Measurements from ENCODE around the gene APOL2.
A peak's percentile ranks its signal among the peaks of the same experiment; 100 is the strongest.
"Not testable (repeated sequence)": the region's sequence is repeated elsewhere in the genome, so short reads cannot be mapped to it uniquely, and the experiment has no call there.

APOL2 gene

GRCh38 chr22:36257948-36258670 is 18.8 kb upstream of the APOL2 start:
- in situ Hi-C loops (cut with HindIII; ENCODE audit: low pct_unique_long_range_greater_than_20kb, low sequenced_read_pairs), result no loop called here
- no peak for TF ChIP-seq JUND (IDR thresholded peaks at IDR 0.05; ENCODE audit: low read depth)
- DNase-seq (ENCODE audit: low read depth in 1 of 2, low spot score in 1 of 2), result no peak

DNA sequence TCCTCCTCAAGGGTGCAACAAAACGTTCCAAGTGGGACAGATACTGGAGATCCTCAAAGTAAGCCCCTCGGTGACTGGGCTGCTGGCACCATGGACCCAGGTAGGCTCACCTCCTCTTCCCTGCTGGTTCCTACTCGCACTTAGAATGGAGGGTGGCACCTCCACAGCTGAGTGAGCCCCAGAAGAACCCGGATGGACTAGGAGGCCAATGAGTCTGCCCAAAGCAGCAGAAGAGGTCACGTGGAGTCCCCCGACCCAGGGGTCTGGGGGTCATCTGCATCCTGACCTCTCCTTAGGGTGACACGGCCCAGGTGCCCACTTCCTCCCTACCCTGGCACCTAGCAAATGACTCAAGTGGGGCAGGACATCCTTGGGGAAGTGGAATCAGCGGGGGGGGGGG is 18.0 kb upstream of the APOL2 start:
- in situ Hi-C loops (cut with HindIII; ENCODE audit: low pct_unique_long_range_greater_than_20kb, low sequenced_read_pairs), result no loop called here
- no peak for DNase-seq (ENCODE audit: low read depth in 1 of 2, low spot score in 1 of 2)
- TF ChIP-seq JUND (IDR thresholded peaks at IDR 0.05; ENCODE audit: low read depth), result no peak

DNA sequence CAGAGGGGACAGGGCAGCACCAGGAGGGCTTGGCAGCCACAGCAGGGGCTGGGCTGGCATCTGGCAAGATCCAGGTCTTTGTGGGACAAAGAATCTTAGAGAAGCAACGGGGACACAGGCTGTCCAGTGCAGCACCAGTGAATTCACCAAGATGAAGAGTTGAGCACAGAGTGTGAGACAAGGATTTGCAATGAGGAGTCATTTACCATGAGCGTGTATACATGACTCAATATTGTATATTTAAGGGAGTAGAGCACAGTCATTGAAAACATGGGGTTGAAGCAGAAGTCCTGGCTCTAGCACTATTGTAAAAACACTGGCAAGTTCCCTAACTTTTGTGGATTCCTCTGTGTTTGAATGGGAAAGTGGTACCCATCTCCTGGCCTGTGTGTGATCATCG is 17.2 kb upstream of the APOL2 start:
- DNase-seq (ENCODE audit: low read depth in 1 of 2, low spot score in 1 of 2), result no peak
- in situ Hi-C loops (cut with HindIII; ENCODE audit: low pct_unique_long_range_greater_than_20kb, low sequenced_read_pairs), result no loop called here
- no peak for TF ChIP-seq JUND (IDR thresholded peaks at IDR 0.05; ENCODE audit: low read depth)

- in situ Hi-C loops (cut with HindIII; ENCODE audit: low pct_unique_long_range_greater_than_20kb, low sequenced_read_pairs); DNase-seq (ENCODE audit: low read depth in 1 of 2, low spot score in 1 of 2): not testable (repeated sequence)
Observed at GRCh38 chr22:36255572-36255971, 16.2 kb upstream of the APOL2 start.

- in situ Hi-C loops (cut with HindIII; ENCODE audit: low pct_unique_long_range_greater_than_20kb, low sequenced_read_pairs), result no loop called here
- DNase-seq (ENCODE audit: low read depth in 1 of 2, low spot score in 1 of 2), result no peak
- no peak for TF ChIP-seq JUND (IDR thresholded peaks at IDR 0.05; ENCODE audit: low read depth)
Observed at GRCh38 chr22:36253523-36254490, 14.5 kb upstream of the APOL2 start.

GRCh38 chr22:36252754-36253522 is 13.6 kb upstream of the APOL2 start, which contains the start of gene APOL1:
Gene APOL1, plus strand, starts transcription at chr22:36253133. Its CDS starts 1,823 bp downstream, at chr22:36254956.
- TF ChIP-seq JUND (IDR thresholded peaks at IDR 0.05; ENCODE audit: low read depth), result no peak
- DNase-seq (ENCODE audit: low read depth in 1 of 2, low spot score in 1 of 2), result peak; percentile 5 to 42

DNA sequence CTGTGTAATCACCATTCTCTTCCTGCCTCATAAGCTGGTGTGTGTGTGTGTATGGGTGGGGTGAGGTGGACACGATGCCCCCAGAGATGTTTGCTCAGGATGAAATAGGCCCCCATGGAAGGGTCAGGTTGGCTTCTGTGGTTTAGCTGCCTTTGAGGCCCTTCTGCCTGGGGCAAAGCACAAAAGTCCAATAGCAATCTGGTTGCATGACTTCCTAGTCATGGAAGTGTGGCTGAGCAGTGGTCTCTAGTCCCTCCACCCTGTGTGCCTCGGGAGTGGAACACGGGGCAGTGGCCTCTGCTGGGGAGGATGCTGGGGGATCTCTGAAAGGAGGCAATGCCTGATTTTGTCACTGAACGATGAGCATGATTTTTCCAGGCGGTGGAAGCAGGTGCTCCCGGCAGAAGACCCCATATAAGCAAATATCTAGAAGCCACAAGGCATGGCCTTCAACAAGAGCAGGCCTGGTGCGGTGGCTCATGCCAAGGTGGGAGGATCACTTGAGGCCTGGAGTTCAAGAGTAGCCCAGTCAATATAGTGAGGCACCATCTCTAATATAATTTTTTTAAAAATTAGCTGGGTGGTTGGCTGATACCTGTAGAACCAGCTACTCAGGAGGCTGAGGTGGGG is 12.8 kb upstream of the APOL2 start:
- DNase-seq (ENCODE audit: low read depth in 1 of 2, low spot score in 1 of 2); in situ Hi-C loops (cut with HindIII; ENCODE audit: low pct_unique_long_range_greater_than_20kb, low sequenced_read_pairs): not testable (repeated sequence)

More at GRCh38 chr22:36252754-36253522, 13.6 kb upstream of the APOL2 start, which contains the start of gene APOL1:
- in situ Hi-C loops (cut with HindIII; ENCODE audit: low pct_unique_long_range_greater_than_20kb, low sequenced_read_pairs), result no loop called here

- DNase-seq (ENCODE audit: low read depth in 1 of 2, low spot score in 1 of 2); in situ Hi-C loops (cut with HindIII; ENCODE audit: low pct_unique_long_range_greater_than_20kb, low sequenced_read_pairs): not testable (repeated sequence)
Observed at GRCh38 chr22:36250292-36250960, 11.1 kb upstream of the APOL2 start.

GRCh38 chr22:36249160-36249559 is 9.8 kb upstream of the APOL2 start:
- in situ Hi-C loops (cut with HindIII; ENCODE audit: low pct_unique_long_range_greater_than_20kb, low sequenced_read_pairs), result no loop called here
- DNase-seq (ENCODE audit: low read depth in 1 of 2, low spot score in 1 of 2), result no peak
- TF ChIP-seq JUND (IDR thresholded peaks at IDR 0.05; ENCODE audit: low read depth), result no peak

- DNase-seq (ENCODE audit: low read depth in 1 of 2, low spot score in 1 of 2), result no peak
- no peak for TF ChIP-seq JUND (IDR thresholded peaks at IDR 0.05; ENCODE audit: low read depth)
- in situ Hi-C loops (cut with HindIII; ENCODE audit: low pct_unique_long_range_greater_than_20kb, low sequenced_read_pairs), result no loop called here
Observed at GRCh38 chr22:36247955-36248354, 8.6 kb upstream of the APOL2 start.

DNA sequence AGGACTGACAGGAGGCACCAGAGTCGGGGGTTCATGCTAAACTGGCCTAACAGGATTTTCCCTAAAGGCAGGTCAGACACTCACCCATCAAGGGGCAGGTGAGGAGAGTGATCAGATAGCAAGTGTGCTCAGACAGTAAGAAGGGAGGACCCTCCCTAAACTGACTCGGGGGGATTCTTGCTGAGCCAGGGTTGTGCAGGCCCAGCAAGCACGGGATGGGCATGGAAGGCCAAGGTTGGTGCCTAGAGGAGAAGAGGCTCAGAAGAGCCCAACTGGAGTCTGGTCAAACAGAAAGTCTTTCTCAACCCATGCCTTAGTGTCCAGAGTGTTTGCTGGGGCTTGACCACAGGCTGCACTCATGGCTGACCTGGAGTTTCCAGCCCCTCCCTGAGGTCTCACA is 7.4 kb upstream of the APOL2 start:
- DNase-seq (ENCODE audit: low read depth in 1 of 2, low spot score in 1 of 2), result no peak
- in situ Hi-C loops (cut with HindIII; ENCODE audit: low pct_unique_long_range_greater_than_20kb, low sequenced_read_pairs), result no loop called here
- TF ChIP-seq JUND (IDR thresholded peaks at IDR 0.05; ENCODE audit: low read depth), result no peak
